ENCODE results near the gene NECTIN3.

- no peak for TF ChIP-seq POLR2AphosphoS5 (IDR thresholded peaks at IDR 0.05)
- no peak for TF ChIP-seq CTCF (IDR thresholded peaks at IDR 0.05)
- no peak for TF ChIP-seq EP300 (IDR thresholded peaks at IDR 0.05)
- no peak for TF ChIP-seq POLR2A (IDR thresholded peaks at IDR 0.05; ENCODE audit: low read depth)
Measured at GRCh38 chr3:111156517-111156916, 84.9 kb downstream of the NECTIN3 start.
